Neural progenitor cell (in vitro differentiated cells): Measurements from ENCODE around the gene TUB.

ENCODE experiments used
- EZH2 ChIP-seq: fragments of 200-600 bp; sonication (generic); IDR thresholded peaks from 2 replicates; pipeline ENCODE4 v1.6.1; 2017; ENCODE audit warnings: antibody characterized with exemption, mild to moderate bottlenecking, moderate library complexity
- EZH2phosphoT487 ChIP-seq: fragments of 200-600 bp; sonication (generic); IDR thresholded peaks from 2 replicates; pipeline ENCODE4 v1.6.1; 2017; ENCODE audit warnings: antibody characterized with exemption
- TF ChIP-seq, protein P1 (sequence below): fragments of 200-600 bp; sonication (generic); IDR thresholded peaks from 2 replicates; pipeline ENCODE4 v1.5.1; 2017; ENCODE audit warnings: antibody characterized with exemption, mild to moderate bottlenecking

DNA sequence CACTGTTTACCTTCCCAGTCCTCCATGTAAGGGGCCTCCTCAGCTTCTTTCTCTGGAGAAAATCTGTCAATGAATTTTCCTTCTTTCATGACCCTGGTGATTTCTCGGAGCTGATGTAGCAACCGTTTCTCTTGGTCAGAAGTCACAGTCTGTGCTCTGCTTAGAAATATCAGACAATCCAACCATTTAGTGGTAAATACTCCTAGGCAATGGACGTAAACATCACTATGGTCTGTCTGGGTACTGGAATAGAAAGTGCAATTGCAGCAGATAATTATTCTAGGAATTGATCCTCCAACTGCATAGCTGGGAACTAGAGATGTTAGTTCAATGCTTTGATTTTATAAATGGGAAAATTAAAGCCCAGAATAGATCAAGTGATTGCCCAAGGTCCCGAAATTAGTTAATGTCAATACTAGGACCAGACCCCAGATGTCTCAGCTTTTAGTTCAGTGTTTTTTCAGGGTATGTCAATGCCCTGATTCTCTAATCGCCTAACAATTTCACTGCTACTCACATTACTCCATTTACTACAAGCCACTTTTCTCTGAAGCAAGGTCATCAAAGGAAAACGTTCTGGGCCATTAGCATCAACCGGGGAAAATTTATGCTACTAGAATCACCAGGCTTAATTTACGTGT is 45.8 kb downstream of the TUB start:
- TF ChIP-seq, protein P1, sequence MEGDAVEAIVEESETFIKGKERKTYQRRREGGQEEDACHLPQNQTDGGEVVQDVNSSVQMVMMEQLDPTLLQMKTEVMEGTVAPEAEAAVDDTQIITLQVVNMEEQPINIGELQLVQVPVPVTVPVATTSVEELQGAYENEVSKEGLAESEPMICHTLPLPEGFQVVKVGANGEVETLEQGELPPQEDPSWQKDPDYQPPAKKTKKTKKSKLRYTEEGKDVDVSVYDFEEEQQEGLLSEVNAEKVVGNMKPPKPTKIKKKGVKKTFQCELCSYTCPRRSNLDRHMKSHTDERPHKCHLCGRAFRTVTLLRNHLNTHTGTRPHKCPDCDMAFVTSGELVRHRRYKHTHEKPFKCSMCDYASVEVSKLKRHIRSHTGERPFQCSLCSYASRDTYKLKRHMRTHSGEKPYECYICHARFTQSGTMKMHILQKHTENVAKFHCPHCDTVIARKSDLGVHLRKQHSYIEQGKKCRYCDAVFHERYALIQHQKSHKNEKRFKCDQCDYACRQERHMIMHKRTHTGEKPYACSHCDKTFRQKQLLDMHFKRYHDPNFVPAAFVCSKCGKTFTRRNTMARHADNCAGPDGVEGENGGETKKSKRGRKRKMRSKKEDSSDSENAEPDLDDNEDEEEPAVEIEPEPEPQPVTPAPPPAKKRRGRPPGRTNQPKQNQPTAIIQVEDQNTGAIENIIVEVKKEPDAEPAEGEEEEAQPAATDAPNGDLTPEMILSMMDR: no peak
- TF ChIP-seq EZH2 (no peak), EZH2phosphoT487 (no peak)
